Neural cell (in vitro differentiated cells): ENCODE data around the gene TUBGCP2. TPM values are rescaled to one million over a fixed set of nuclear protein-coding genes. Genes with fewer than 3 reads are reported as not detected.

Source experiments
- H2AFZ ChIP-seq: fragments of 200-600, 300-800 bp; sonication (generic), shearing (Covaris generic); 2 replicates; pipeline ENCODE4 v1.6.0; 2014; ENCODE audit warnings: low read depth, mild to moderate bottlenecking, antibody characterized with exemption, low read length, moderate library complexity
- H3F3A ChIP-seq: fragments of 200-600 bp; shearing (Covaris generic); 2 replicates; pipeline ENCODE4 v1.6.1; 2016; ENCODE audit warnings: mild to moderate bottlenecking, moderate library complexity, mixed read lengths, antibody characterized with exemption, low read length; ENCODE audit not compliant: insufficient read depth, poor library complexity, severe bottlenecking
- H3K27ac ChIP-seq: fragments of 200-600, 300-800 bp; sonication (generic), shearing (Covaris generic); 2 replicates; pipeline ENCODE4 v1.5.1; 2014; ENCODE audit warnings: mild to moderate bottlenecking, low read length, moderate library complexity
- H3K27me3 ChIP-seq: fragments of 300-800, 200-600 bp; sonication (generic), shearing (Covaris generic); 2 replicates; pipeline ENCODE4 v1.6.0; 2014; ENCODE audit warnings: mild to moderate bottlenecking, low read depth, low read length, moderate library complexity; ENCODE audit not compliant: insufficient read depth
- H3K36me3 ChIP-seq: fragments of 300-800, 200-600 bp; sonication (generic), shearing (Covaris generic); 2 replicates; pipeline ENCODE4 v1.5.1; 2014; ENCODE audit warnings: mild to moderate bottlenecking, antibody characterized with exemption, low read length, moderate library complexity; ENCODE audit not compliant: insufficient read depth
- H3K4me2 ChIP-seq: fragments of 300-800, 200-600 bp; sonication (generic), shearing (Covaris generic); 2 replicates; pipeline ENCODE4 v1.6.0; 2014; ENCODE audit warnings: mild to moderate bottlenecking, low read length
- H3K4me3 ChIP-seq: fragments of 300-800, 200-600 bp; sonication (generic), shearing (Covaris generic); 2 replicates; pipeline ENCODE4 v1.5.1; 2014; ENCODE audit warnings: mild to moderate bottlenecking, low read length, moderate library complexity
- H3K79me2 ChIP-seq: fragments of 200-600 bp; shearing (Covaris generic); replicated peaks from 2 replicates; pipeline ENCODE4 v1.6.0; 2014; ENCODE audit warnings: mild to moderate bottlenecking, low read length, moderate library complexity; ENCODE audit not compliant: insufficient read depth
- H3K9ac ChIP-seq: fragments of 300-800, 200-600 bp; sonication (generic), shearing (Covaris generic); 2 replicates; pipeline ENCODE4 v1.6.1; 2016; ENCODE audit warnings: mild to moderate bottlenecking, low read length, mixed read lengths
- H3K9me2 ChIP-seq: fragments of 200-600 bp; shearing (Covaris generic); 2 replicates; pipeline ENCODE4 v1.6.1; 2016; ENCODE audit warnings: mild to moderate bottlenecking, low read length, mixed read lengths; ENCODE audit not compliant: insufficient read depth
- H3K9me3 ChIP-seq: fragments of 200-600, 300-800 bp; sonication (generic), shearing (Covaris generic); 2 replicates; pipeline ENCODE4 v1.6.1; 2016; ENCODE audit warnings: mild to moderate bottlenecking, mixed run types, low read length, moderate library complexity, mixed read lengths
- H4K20me1 ChIP-seq: fragments of 200-600 bp; shearing (Covaris generic); 2 replicates; pipeline ENCODE4 v1.6.1; 2016; ENCODE audit warnings: mild to moderate bottlenecking, mixed run types; ENCODE audit not compliant: insufficient read depth
- EP300 ChIP-seq: fragments of 450-650 bp; conservative IDR thresholded peaks from 2 replicates; pipeline ENCODE4 v1.6.1; 2014; ENCODE audit warnings: antibody characterized with exemption, mild to moderate bottlenecking, moderate library complexity; ENCODE audit not compliant: poor library complexity, severe bottlenecking
- EZH2 ChIP-seq: fragments of 200-600, 300-800 bp; shearing (Covaris generic), sonication (generic); IDR thresholded peaks from 2 replicates; pipeline ENCODE4 v1.6.1; 2014; ENCODE audit warnings: antibody characterized with exemption, low read length, borderline replicate concordance, mild to moderate bottlenecking; ENCODE audit not compliant: insufficient read depth, poor library complexity, severe bottlenecking
- MXI1 ChIP-seq: fragments of 450-650 bp; conservative IDR thresholded peaks from 2 replicates; pipeline ENCODE4 v1.6.1; 2014; ENCODE audit warnings: antibody characterized with exemption, mild to moderate bottlenecking; ENCODE audit not compliant: poor library complexity, severe bottlenecking
- POLR2AphosphoS5 ChIP-seq: IDR thresholded peaks from 2 replicates; pipeline ENCODE4 v1.6.1; 2012
- RAD21 ChIP-seq: fragments of 450-650 bp; conservative IDR thresholded peaks from 2 replicates; pipeline ENCODE4 v1.6.1; 2014; ENCODE audit warnings: antibody characterized with exemption, mild to moderate bottlenecking, moderate library complexity
- SMC3 ChIP-seq: fragments of 450-650 bp; conservative IDR thresholded peaks from 2 replicates; pipeline ENCODE4 v1.6.1; 2014; ENCODE audit warnings: antibody characterized with exemption, mild to moderate bottlenecking, moderate library complexity; ENCODE audit not compliant: poor library complexity
- TAF1 ChIP-seq: IDR thresholded peaks from 2 replicates; pipeline ENCODE4 v1.6.1; 2012; ENCODE audit warnings: low read depth
- polyA plus RNA-seq: library from polyadenylated mRNA; depleted of rRNA; stranded (reverse); fragments of >200 nt; gene quantifications from 2 replicates; pipeline ENCODE4 v1.2.3, GENCODE V29; 2014
- TF ChIP-seq, protein P1 (sequence below): fragments of 450-650 bp; IDR thresholded peaks from 2 replicates; pipeline ENCODE4 v1.5.1; 2014; ENCODE audit warnings: antibody characterized with exemption, mild to moderate bottlenecking, moderate library complexity; ENCODE audit not compliant: poor library complexity, severe bottlenecking
- TF ChIP-seq, protein P2 (sequence below): IDR thresholded peaks from 2 replicates; pipeline ENCODE4 v1.6.1; 2012; ENCODE audit warnings: borderline replicate concordance

Gene TUBGCP2
- polyA plus RNA-seq, 1 donor from 2014 or later: 34.5 TPM

DNA sequence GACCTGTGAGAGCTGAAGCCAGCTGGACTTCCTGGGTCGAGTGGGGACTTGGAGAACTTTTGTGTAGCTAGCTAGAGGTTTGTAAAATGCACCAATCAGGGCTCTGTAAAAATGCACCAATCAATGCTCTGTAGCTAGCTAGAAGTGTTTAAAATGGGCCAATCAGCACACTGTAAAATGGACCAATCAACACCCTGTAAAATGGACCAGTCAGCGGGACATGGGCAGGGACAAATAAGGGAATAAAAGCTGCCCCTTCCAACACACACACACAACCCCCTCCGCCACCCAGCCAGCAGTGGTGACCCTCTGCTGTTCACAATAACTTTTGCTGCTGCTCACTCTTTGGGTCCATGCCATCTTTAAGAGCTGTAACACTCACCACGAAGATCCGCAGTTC is 7.2 kb upstream of the TUBGCP2 start:
- Histone ChIP-seq H3F3A (no peaks in the 10 kb centered on the region), H4K20me1 (no peaks in the 10 kb centered on the region), H3K9ac (no peak overlapping the region), H3K9me3 (no peaks in the 10 kb centered on the region), H3K27ac (no peak overlapping the region), H3K4me2 (no peak overlapping the region), H3K79me2 (no peaks in the 10 kb centered on the region), H3K27me3 (no peaks in the 10 kb centered on the region), H2AFZ (no peak overlapping the region), H3K4me3 (no peak overlapping the region), H3K36me3 (no peaks in the 10 kb centered on the region), H3K9me2 (no peaks in the 10 kb centered on the region)
- TF ChIP-seq, protein P1, sequence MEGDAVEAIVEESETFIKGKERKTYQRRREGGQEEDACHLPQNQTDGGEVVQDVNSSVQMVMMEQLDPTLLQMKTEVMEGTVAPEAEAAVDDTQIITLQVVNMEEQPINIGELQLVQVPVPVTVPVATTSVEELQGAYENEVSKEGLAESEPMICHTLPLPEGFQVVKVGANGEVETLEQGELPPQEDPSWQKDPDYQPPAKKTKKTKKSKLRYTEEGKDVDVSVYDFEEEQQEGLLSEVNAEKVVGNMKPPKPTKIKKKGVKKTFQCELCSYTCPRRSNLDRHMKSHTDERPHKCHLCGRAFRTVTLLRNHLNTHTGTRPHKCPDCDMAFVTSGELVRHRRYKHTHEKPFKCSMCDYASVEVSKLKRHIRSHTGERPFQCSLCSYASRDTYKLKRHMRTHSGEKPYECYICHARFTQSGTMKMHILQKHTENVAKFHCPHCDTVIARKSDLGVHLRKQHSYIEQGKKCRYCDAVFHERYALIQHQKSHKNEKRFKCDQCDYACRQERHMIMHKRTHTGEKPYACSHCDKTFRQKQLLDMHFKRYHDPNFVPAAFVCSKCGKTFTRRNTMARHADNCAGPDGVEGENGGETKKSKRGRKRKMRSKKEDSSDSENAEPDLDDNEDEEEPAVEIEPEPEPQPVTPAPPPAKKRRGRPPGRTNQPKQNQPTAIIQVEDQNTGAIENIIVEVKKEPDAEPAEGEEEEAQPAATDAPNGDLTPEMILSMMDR: no peak

DNA sequence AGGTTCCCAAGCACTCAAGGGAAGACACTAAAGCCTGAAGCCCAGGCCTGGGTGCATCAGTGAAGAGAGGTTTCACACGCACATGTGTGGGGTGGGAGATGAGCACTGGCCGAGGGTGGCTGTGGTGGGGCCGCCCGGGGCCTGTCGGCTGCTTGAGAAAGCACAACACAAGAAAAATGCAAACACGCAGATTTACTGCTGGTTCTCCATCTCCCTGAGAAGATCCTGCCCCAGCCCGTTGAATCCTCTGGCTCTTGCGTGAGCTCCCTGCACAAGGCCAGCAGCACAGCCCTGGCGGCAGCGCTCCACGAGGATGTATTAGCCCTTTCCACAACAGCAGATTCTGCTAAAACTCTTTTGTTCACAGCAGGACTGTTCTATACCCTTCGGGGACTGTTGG is 6.2 kb upstream of the TUBGCP2 start:
- Histone ChIP-seq H3K79me2 (no peaks in the 10 kb centered on the region), H3K4me2 (no peak overlapping the region), H3K9me2 (no peaks in the 10 kb centered on the region), H3K27ac (no peak overlapping the region), H3K4me3 (no peak overlapping the region), H2AFZ (no peak overlapping the region), H3K27me3 (no peaks in the 10 kb centered on the region), H3F3A (no peaks in the 10 kb centered on the region), H3K9me3 (no peaks in the 10 kb centered on the region), H3K9ac (no peak overlapping the region), H3K36me3 (no peaks in the 10 kb centered on the region), H4K20me1 (no peaks in the 10 kb centered on the region)
- TF ChIP-seq MXI1: no peak
- TF ChIP-seq, protein P2, sequence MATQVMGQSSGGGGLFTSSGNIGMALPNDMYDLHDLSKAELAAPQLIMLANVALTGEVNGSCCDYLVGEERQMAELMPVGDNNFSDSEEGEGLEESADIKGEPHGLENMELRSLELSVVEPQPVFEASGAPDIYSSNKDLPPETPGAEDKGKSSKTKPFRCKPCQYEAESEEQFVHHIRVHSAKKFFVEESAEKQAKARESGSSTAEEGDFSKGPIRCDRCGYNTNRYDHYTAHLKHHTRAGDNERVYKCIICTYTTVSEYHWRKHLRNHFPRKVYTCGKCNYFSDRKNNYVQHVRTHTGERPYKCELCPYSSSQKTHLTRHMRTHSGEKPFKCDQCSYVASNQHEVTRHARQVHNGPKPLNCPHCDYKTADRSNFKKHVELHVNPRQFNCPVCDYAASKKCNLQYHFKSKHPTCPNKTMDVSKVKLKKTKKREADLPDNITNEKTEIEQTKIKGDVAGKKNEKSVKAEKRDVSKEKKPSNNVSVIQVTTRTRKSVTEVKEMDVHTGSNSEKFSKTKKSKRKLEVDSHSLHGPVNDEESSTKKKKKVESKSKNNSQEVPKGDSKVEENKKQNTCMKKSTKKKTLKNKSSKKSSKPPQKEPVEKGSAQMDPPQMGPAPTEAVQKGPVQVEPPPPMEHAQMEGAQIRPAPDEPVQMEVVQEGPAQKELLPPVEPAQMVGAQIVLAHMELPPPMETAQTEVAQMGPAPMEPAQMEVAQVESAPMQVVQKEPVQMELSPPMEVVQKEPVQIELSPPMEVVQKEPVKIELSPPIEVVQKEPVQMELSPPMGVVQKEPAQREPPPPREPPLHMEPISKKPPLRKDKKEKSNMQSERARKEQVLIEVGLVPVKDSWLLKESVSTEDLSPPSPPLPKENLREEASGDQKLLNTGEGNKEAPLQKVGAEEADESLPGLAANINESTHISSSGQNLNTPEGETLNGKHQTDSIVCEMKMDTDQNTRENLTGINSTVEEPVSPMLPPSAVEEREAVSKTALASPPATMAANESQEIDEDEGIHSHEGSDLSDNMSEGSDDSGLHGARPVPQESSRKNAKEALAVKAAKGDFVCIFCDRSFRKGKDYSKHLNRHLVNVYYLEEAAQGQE: no peak
- no peak for TF ChIP-seq SMC3
- TF ChIP-seq, protein P1: no peak
- no peak for TF ChIP-seq TAF1
- TF ChIP-seq RAD21: no peak
- TF ChIP-seq POLR2AphosphoS5: no peak
- no peak for TF ChIP-seq EZH2
- no peak for TF ChIP-seq EP300
